ENCODE data around the gene MAMDC2. TPM values are rescaled to one million over a fixed set of nuclear protein-coding genes. Genes with fewer than 3 reads are reported as not detected.

MAMDC2 gene
- total RNA-seq, 4 donors from 2014 or later, result 8.9 to 24.7 (median 17.4) TPM

- H3K4me3 ChIP-seq, result no peak overlapping the region
- H3K27ac ChIP-seq, result peak overlapping the region in 1 of 4 donors; percentile 41
- DNase-seq, result no peak
- TF ChIP-seq CTCF (IDR thresholded peaks at IDR 0.05) (no peak), POLR2A (IDR thresholded peaks at IDR 0.05) (no peak)
- H3K36me3 ChIP-seq, result no peaks in the 10 kb centered on the region
- H3K4me1 ChIP-seq, result no peaks in the 10 kb centered on the region
- no peaks in the 10 kb centered on the region for H3K27me3 ChIP-seq
- H3K9me3 ChIP-seq, result no peaks in the 10 kb centered on the region
These were observed 41.6 kb downstream of the MAMDC2 start for GRCh38 chr9:70085241-70085640.

- H3K9me3 ChIP-seq, result no peaks in the 10 kb centered on the region
- no peak overlapping the region for H3K4me3 ChIP-seq
- no peak for DNase-seq
- H3K36me3 ChIP-seq, result no peaks in the 10 kb centered on the region
- H3K27ac ChIP-seq, result peak overlapping the region in 1 of 4 donors; percentile 56
- TF ChIP-seq CTCF (IDR thresholded peaks at IDR 0.05), result no peak
- TF ChIP-seq POLR2A (IDR thresholded peaks at IDR 0.05), result no peak
- no peaks in the 10 kb centered on the region for H3K4me1 ChIP-seq
- no peaks in the 10 kb centered on the region for H3K27me3 ChIP-seq
These were observed 47.5 kb downstream of the MAMDC2 start for GRCh38 chr9:70091103-70091502.

GRCh38 chr9:70091572-70091971 is 47.9 kb downstream of the MAMDC2 start:
- H3K4me1 ChIP-seq, result no peaks in the 10 kb centered on the region
- peak overlapping the region in 1 of 4 donors; percentile 56 for H3K27ac ChIP-seq
- H3K27me3 ChIP-seq, result no peaks in the 10 kb centered on the region
- TF ChIP-seq POLR2A (IDR thresholded peaks at IDR 0.05) (no peak), CTCF (IDR thresholded peaks at IDR 0.05) (no peak)
- H3K4me3 ChIP-seq, result no peak overlapping the region
- H3K36me3 ChIP-seq, result no peaks in the 10 kb centered on the region
- no peaks in the 10 kb centered on the region for H3K9me3 ChIP-seq
- no peak for DNase-seq

- H3K27ac ChIP-seq, result peak overlapping the region in 1 of 4 donors; percentile 56
These were observed 48.5 kb downstream of the MAMDC2 start for GRCh38 chr9:70092190-70092589.

GRCh38 chr9:70093095-70093494 is 49.4 kb downstream of the MAMDC2 start:
- peak overlapping the region in 1 of 4 donors; percentile 56 for H3K27ac ChIP-seq
- no peaks in the 10 kb centered on the region for H3K4me1 ChIP-seq
- H3K4me3 ChIP-seq, result no peak overlapping the region
- TF ChIP-seq POLR2A (IDR thresholded peaks at IDR 0.05) (no peak), CTCF (IDR thresholded peaks at IDR 0.05) (no peak)
- H3K27me3 ChIP-seq, result no peaks in the 10 kb centered on the region
- no peaks in the 10 kb centered on the region for H3K36me3 ChIP-seq
- no peaks in the 10 kb centered on the region for H3K9me3 ChIP-seq
- no peak for DNase-seq

More at GRCh38 chr9:70092190-70092589, 48.5 kb downstream of the MAMDC2 start:
- H3K4me1 ChIP-seq, result no peaks in the 10 kb centered on the region
- H3K4me3 ChIP-seq, result no peak overlapping the region
- no peaks in the 10 kb centered on the region for H3K27me3 ChIP-seq
- H3K9me3 ChIP-seq, result no peaks in the 10 kb centered on the region
- H3K36me3 ChIP-seq, result no peaks in the 10 kb centered on the region
- no peak for DNase-seq
- TF ChIP-seq CTCF (IDR thresholded peaks at IDR 0.05), result no peak
- TF ChIP-seq POLR2A (IDR thresholded peaks at IDR 0.05), result no peak

- no peak for DNase-seq
- H3K4me1 ChIP-seq, result no peaks in the 10 kb centered on the region
- H3K9me3 ChIP-seq, result no peaks in the 10 kb centered on the region
- no peak for TF ChIP-seq CTCF (IDR thresholded peaks at IDR 0.05)
- no peak for TF ChIP-seq POLR2A (IDR thresholded peaks at IDR 0.05)
- no peaks in the 10 kb centered on the region for H3K36me3 ChIP-seq
- H3K27me3 ChIP-seq, result no peaks in the 10 kb centered on the region
- H3K27ac ChIP-seq, result peak overlapping the region in 2 of 4 donors; percentile 22 to 56
- H3K4me3 ChIP-seq, result no peak overlapping the region
These were observed 50.3 kb downstream of the MAMDC2 start for GRCh38 chr9:70093944-70094343.

Data from Peyer's patch (tissue), 4 donors.